ENCODE data around the gene PRKD1. TPM values are rescaled to one million over a fixed set of nuclear protein-coding genes. Genes with fewer than 3 reads are reported as not detected.

PRKD1 gene
- total and polyA plus RNA-seq, 2 donors (not counting 1 experiment from before 2014, with no cell fraction given): 0.03 to 4.3 TPM

- no peaks in the 10 kb centered on the region for H3K79me2 ChIP-seq (ENCODE audit: control insufficient read depth, insufficient read depth, low read length)
- Mint-ChIP-seq H3K27me3 (peaks cover 3% of the 10 kb centered on the region), H3K9me3 (ENCODE audit: insufficient read depth) (no peaks in the 10 kb centered on the region), H3K27ac (no peak overlapping the region), H3K4me3 (no peak overlapping the region), H3K4me1 (no peaks in the 10 kb centered on the region)
- no peak overlapping the region for H3K27ac ChIP-seq (ENCODE audit: low read length in 2 of 2)
- H4K20me1 ChIP-seq (ENCODE audit: control insufficient read depth, insufficient read depth, low read length, poor library complexity, severe bottlenecking): no peaks in the 10 kb centered on the region
- no peak for DNase-seq
- no peak overlapping the region for H3K4me2 ChIP-seq (replicated peaks; ENCODE audit: low read depth, low read length, poor library complexity, severe bottlenecking)
- no peak overlapping the region for H3K4me3 ChIP-seq (ENCODE audit: control extremely low read depth in 1 of 5, extremely low read depth in 1 of 5, insufficient read depth in 1 of 5, low read depth in 2 of 5, low read length in 4 of 5)
- ChIA-PET CTCF (no interaction called here), POLR2A (no interaction called here)
- H3K9ac ChIP-seq (ENCODE audit: low read length): no peak overlapping the region
- no peaks in the 10 kb centered on the region for H3K36me3 ChIP-seq (replicated peaks in 1 of 2; ENCODE audit: control extremely low read depth in 1 of 2, control insufficient read depth in 1 of 2, extremely low read depth in 1 of 2, insufficient read depth in 2 of 2, low read length in 1 of 2)
- H3K27me3 ChIP-seq (replicated peaks in 1 of 4; ENCODE audit: control extremely low read depth in 1 of 4, control insufficient read depth in 3 of 4, insufficient read depth in 4 of 4, low read length in 3 of 4): no peaks in the 10 kb centered on the region
- TF ChIP-seq EZH2 (IDR thresholded peaks at IDR 0.05; ENCODE audit: borderline replicate concordance, insufficient read depth, low read depth, low read length, poor library complexity, severe bottlenecking) (no peak), CTCF (IDR thresholded peaks at IDR 0.05) (no peak)
- no peak overlapping the region for H2AFZ ChIP-seq (ENCODE audit: insufficient read depth, low read depth, low read length, poor library complexity, severe bottlenecking)
- whole genome bisulfite sequencing (ENCODE audit: insufficient coverage): no CpG with 5 or more reads among the region's 4 CpGs
- intact Hi-C loops (cut with micrococcal nuclease): no loop called here
- peaks cover 0 to 2% (median 0%) of the 10 kb centered on the region in 3 donors for H3K9me3 ChIP-seq (ENCODE audit: control extremely low read depth in 1 of 3, control insufficient read depth in 2 of 3, insufficient read depth in 1 of 3, low read length in 2 of 3)
- no peaks in the 10 kb centered on the region for H3K4me1 ChIP-seq (ENCODE audit: control insufficient read depth in 2 of 2, insufficient read depth in 2 of 2, low read length in 2 of 2)
- no peak for ATAC-seq (ENCODE audit: low read depth)
These were observed 369.1 kb downstream of the PRKD1 start for GRCh38 chr14:29558516-29558915.

GRCh38 chr14:29554335-29554734, 373.3 kb downstream of the PRKD1 start:
- CTCF ChIA-PET: interaction anchor here (0.7 kb wide), 1 partner anchor 831 kb away, joined by 3 read pairs; no protein-coding TSS in a partner anchor
- Histone ChIP-seq H3K9me3 (ENCODE audit: control extremely low read depth in 1 of 3, control insufficient read depth in 2 of 3, insufficient read depth in 1 of 3, low read length in 2 of 3) (peaks cover 0 to 2% (median 0%) of the 10 kb centered on the region in 3 donors), H3K27ac (ENCODE audit: low read length in 2 of 2) (no peak overlapping the region), H4K20me1 (ENCODE audit: control insufficient read depth, insufficient read depth, low read length, poor library complexity, severe bottlenecking) (no peaks in the 10 kb centered on the region), H3K9ac (ENCODE audit: low read length) (no peak overlapping the region), H3K4me1 (ENCODE audit: control insufficient read depth in 2 of 2, insufficient read depth in 2 of 2, low read length in 2 of 2) (no peaks in the 10 kb centered on the region), H3K79me2 (ENCODE audit: control insufficient read depth, insufficient read depth, low read length) (no peaks in the 10 kb centered on the region), H3K27me3 (replicated peaks in 1 of 4; ENCODE audit: control extremely low read depth in 1 of 4, control insufficient read depth in 3 of 4, insufficient read depth in 4 of 4, low read length in 3 of 4) (no peaks in the 10 kb centered on the region), H2AFZ (ENCODE audit: insufficient read depth, low read depth, low read length, poor library complexity, severe bottlenecking) (no peak overlapping the region), H3K36me3 (replicated peaks in 1 of 2; ENCODE audit: control extremely low read depth in 1 of 2, control insufficient read depth in 1 of 2, extremely low read depth in 1 of 2, insufficient read depth in 2 of 2, low read length in 1 of 2) (no peaks in the 10 kb centered on the region), H3K4me3 (ENCODE audit: control extremely low read depth in 1 of 5, extremely low read depth in 1 of 5, insufficient read depth in 1 of 5, low read depth in 2 of 5, low read length in 4 of 5) (no peak overlapping the region), H3K4me2 (replicated peaks; ENCODE audit: low read depth, low read length, poor library complexity, severe bottlenecking) (no peak overlapping the region)
- Mint-ChIP-seq H3K27me3 (peaks cover 3% of the 10 kb centered on the region), H3K27ac (no peak overlapping the region), H3K9me3 (ENCODE audit: insufficient read depth) (no peaks in the 10 kb centered on the region), H3K4me1 (no peaks in the 10 kb centered on the region), H3K4me3 (no peak overlapping the region)
- ATAC-seq (ENCODE audit: low read depth) (no peak), DNase-seq (no peak)
- intact Hi-C loops (cut with micrococcal nuclease): no loop called here
- POLR2A ChIA-PET: no interaction called here
- no CpG with 5 or more reads among the region's 3 CpGs for WGBS (ENCODE audit: insufficient coverage)
- no peak for TF ChIP-seq EZH2 (IDR thresholded peaks at IDR 0.05; ENCODE audit: borderline replicate concordance, insufficient read depth, low read depth, low read length, poor library complexity, severe bottlenecking)
- TF ChIP-seq CTCF (IDR thresholded peaks at IDR 0.05): no peak
